ENCODE data around the gene UTP20.

UTP20 gene

DNA sequence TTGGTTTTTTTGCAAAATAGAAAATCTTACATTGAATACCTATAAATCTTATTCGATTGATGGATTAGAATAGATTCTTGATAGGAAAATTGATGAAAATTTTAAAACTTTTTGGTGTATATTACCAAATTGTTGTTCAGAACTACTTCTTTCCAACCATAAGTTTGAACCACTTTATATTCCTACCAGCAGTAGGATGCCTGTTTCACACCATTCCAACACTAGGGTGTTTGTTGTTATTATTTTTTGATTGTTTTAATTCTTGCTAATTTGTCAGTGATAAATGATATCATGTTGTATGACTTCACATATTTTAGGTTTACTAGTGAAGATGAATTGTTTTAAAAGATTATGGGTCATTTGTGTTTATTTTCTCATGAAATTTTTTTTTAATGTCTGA lies 43.4 kb downstream of the UTP20 start:
- TF ChIP-seq, protein P1, sequence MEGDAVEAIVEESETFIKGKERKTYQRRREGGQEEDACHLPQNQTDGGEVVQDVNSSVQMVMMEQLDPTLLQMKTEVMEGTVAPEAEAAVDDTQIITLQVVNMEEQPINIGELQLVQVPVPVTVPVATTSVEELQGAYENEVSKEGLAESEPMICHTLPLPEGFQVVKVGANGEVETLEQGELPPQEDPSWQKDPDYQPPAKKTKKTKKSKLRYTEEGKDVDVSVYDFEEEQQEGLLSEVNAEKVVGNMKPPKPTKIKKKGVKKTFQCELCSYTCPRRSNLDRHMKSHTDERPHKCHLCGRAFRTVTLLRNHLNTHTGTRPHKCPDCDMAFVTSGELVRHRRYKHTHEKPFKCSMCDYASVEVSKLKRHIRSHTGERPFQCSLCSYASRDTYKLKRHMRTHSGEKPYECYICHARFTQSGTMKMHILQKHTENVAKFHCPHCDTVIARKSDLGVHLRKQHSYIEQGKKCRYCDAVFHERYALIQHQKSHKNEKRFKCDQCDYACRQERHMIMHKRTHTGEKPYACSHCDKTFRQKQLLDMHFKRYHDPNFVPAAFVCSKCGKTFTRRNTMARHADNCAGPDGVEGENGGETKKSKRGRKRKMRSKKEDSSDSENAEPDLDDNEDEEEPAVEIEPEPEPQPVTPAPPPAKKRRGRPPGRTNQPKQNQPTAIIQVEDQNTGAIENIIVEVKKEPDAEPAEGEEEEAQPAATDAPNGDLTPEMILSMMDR (IDR thresholded peaks at IDR 0.05) = no peak

GRCh38 chr12:101325590-101325989 lies 45.7 kb downstream of the UTP20 start:
- no peak overlapping the region for H3K27ac ChIP-seq
- TF ChIP-seq ZFX (IDR thresholded peaks at IDR 0.05; ENCODE audit: borderline replicate concordance) = no peak
- TF ChIP-seq, protein P1 (IDR thresholded peaks at IDR 0.05) = no peak

More for the DNA sequence above, 43.4 kb downstream of the UTP20 start:
- no peak overlapping the region for H3K27ac ChIP-seq

- H3K27ac ChIP-seq = no peak overlapping the region
- TF ChIP-seq, protein P1 (IDR thresholded peaks at IDR 0.05) = no peak
- TF ChIP-seq ZFX (IDR thresholded peaks at IDR 0.05; ENCODE audit: borderline replicate concordance) = no peak
These were observed 47.1 kb downstream of the UTP20 start for GRCh38 chr12:101327051-101327450.

DNA sequence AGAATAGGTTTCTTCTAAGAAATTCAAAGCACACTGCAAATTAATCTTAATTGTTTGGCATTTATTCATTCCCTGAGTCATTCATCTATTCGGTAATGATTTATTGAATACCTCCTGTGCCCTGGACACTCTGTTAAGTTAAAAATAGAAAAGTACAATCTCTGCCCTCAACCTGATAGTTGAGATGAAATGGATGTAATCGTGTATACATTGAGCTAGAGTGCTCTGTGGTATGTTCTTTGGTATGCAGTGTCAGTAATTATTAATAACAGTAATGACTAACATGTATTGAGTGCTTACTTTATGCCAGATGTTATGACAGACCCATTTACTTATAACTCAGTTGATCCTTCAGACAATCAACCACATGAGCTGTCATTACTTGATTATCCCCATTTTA lies 47.6 kb downstream of the UTP20 start:
- TF ChIP-seq ZFX (IDR thresholded peaks at IDR 0.05; ENCODE audit: borderline replicate concordance) = no peak
- TF ChIP-seq, protein P1 (IDR thresholded peaks at IDR 0.05) = no peak
- no peak overlapping the region for H3K27ac ChIP-seq

DNA sequence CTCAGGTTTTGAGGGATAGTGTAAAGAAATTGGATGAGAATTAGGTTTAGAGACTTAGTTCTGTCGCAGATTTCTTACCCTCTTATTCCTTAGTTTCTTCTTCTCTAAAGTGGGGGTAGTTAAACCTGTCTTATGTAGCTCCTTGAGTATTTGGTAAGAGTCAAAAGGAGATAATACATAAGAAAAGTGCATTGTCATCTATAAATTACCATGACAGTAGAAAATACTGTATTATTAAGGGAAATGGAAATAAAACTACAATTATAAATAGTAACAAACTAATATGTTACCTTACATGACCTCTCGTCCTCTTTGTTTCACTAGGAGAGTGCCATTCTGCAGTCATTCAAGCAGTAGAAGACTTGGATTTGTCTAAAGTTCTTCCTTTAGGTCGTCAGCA lies 49.0 kb downstream of the UTP20 start:
- H3K27ac ChIP-seq = no peak overlapping the region
- TF ChIP-seq, protein P1 (IDR thresholded peaks at IDR 0.05) = no peak
- TF ChIP-seq ZFX (IDR thresholded peaks at IDR 0.05; ENCODE audit: borderline replicate concordance) = no peak

DNA sequence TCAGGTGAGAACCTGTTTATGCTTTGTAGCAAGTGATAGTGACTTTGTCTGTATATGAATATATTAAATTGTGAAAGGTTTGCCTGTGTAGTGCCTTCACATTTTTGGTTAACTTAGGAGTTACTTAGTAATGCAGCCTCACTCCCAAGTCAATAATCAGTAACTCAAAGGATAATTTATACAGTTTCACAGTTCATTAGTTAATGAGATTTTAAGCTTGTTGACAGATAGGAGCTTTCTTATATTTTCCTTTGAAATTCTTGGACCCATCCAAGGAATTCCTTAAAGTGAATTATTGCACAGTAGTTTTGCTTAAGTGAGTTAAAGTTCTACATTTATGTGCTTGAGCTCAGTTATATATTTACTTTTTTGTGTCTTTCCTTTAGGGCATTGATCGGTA lies 50.7 kb downstream of the UTP20 start:
- H3K27ac ChIP-seq = no peak overlapping the region
- TF ChIP-seq ZFX (IDR thresholded peaks at IDR 0.05; ENCODE audit: borderline replicate concordance) = no peak
- TF ChIP-seq, protein P1 (IDR thresholded peaks at IDR 0.05) = no peak

GRCh38 chr12:101336437-101336836 lies 56.5 kb downstream of the UTP20 start:
- H3K27ac ChIP-seq = no peak overlapping the region
- TF ChIP-seq, protein P1 (IDR thresholded peaks at IDR 0.05) = no peak
- no peak for TF ChIP-seq ZFX (IDR thresholded peaks at IDR 0.05; ENCODE audit: borderline replicate concordance)
